ENCODE measurements around the gene C9orf85. TPM values are rescaled to one million over a fixed set of nuclear protein-coding genes. Genes with fewer than 3 reads are reported as not detected.

Gene C9orf85
- total and polyA plus RNA-seq, 2 of the 8 experiments (the other 6 are each of a cell fraction or from before 2014, with no cell fraction given): 6.3 to 14.5 TPM

DNA sequence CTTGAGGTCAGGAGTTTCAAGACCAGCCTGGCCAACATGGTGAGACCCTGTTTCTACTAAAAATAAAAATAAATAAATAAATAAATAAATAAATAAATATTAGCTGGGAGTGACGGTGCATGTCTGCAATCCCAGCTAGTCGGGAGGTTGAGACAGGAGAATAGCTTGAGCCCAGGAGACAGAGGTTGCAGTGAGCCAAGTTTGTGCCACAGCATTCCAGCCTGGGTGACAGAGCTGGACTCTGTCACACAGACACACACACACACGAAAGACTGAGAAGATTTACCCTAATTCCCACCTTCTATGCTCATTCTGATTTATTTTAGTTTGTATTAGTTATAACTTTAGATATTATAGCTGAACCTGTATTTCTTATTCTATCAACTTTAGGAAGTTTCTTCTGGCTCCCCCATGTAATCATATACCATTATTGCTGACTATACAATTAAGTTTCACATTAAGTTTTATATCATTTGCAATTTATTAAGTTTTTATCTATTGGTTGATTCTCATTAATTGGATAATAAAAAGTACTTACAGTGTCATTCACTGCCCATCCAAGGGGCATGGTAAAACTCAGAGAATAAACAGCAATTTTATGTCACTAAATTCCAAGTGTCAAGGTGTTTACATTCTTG, 21.3 kb upstream of the C9orf85 start:
- Histone ChIP-seq H4K20me1 (replicated peaks in 1 of 2; ENCODE audit: control insufficient read depth in 1 of 2, insufficient read depth in 2 of 2, low read length in 2 of 2) (peaks cover 11 to 13% of the 10 kb centered on the region in 2 experiments), H2BK12ac (ENCODE audit: low read depth, low read length) (no peak overlapping the region), H3K56ac (replicated peaks; ENCODE audit: insufficient read length, low read depth, low read length) (no peak overlapping the region), H3K4me1 (replicated peaks in 1 of 4; ENCODE audit: control insufficient read depth in 3 of 4, insufficient read depth in 4 of 4, low read length in 3 of 4) (peaks cover 0 to 2% (median 0%) of the 10 kb centered on the region in 4 experiments; a peak in 1 of 7 replicates), H2AFZ (ENCODE audit: low read length) (no peak overlapping the region), H3K9ac (replicated peaks in 1 of 4; ENCODE audit: extremely low read depth in 1 of 4, low read depth in 3 of 4, low read length in 3 of 4) (no peak overlapping the region), H4K91ac (replicated peaks; ENCODE audit: insufficient read length, low read length) (no peak overlapping the region), H3K23ac (ENCODE audit: insufficient read length) (no peak overlapping the region), H3K14ac (ENCODE audit: insufficient read length) (no peak overlapping the region), H2BK5ac (ENCODE audit: low read depth, low read length) (no peak overlapping the region), H3K23me2 (ENCODE audit: low read depth, low read length) (no peaks in the 10 kb centered on the region), H3K4me3 (ENCODE audit: extremely low read depth in 1 of 4, insufficient read depth in 2 of 4, low read depth in 3 of 4, low read length in 4 of 4) (no peak overlapping the region), H3K4ac (replicated peaks; ENCODE audit: insufficient read length, low read depth, low read length) (no peak overlapping the region), H3K79me2 (ENCODE audit: control insufficient read depth in 1 of 2, insufficient read depth in 2 of 2, low read length in 2 of 2) (peaks cover 29 to 99% of the 10 kb centered on the region in 2 experiments), H3K27me3 (replicated peaks in 1 of 4; ENCODE audit: control insufficient read depth in 3 of 4, extremely low read depth in 1 of 4, insufficient read depth in 3 of 4, low read length in 3 of 4) (no peaks in the 10 kb centered on the region), H3K36me3 (ENCODE audit: control insufficient read depth in 2 of 4, insufficient read depth in 4 of 4, low read length in 3 of 4) (no peaks in the 10 kb centered on the region), H3K79me1 (ENCODE audit: low read depth, low read length) (no peaks in the 10 kb centered on the region; the same call in 1 of the 2 replicates), H2AK5ac (ENCODE audit: low read depth, low read length) (no peak overlapping the region), H3K9me3 (ENCODE audit: insufficient read depth in 2 of 2, low read depth in 1 of 2, low read length in 1 of 2) (no peaks in the 10 kb centered on the region), H2BK20ac (ENCODE audit: low read length) (no peak overlapping the region), H2BK15ac (ENCODE audit: low read length) (no peak overlapping the region), H3K18ac (ENCODE audit: extremely low read depth, low read length) (no peak overlapping the region), H4K8ac (ENCODE audit: extremely low read depth, insufficient read depth, low read length) (no peak overlapping the region), H3K4me2 (ENCODE audit: insufficient read depth in 1 of 2, low read depth in 2 of 2, low read length in 2 of 2) (no peak overlapping the region), H2BK120ac (replicated peaks; ENCODE audit: low read depth, low read length) (no peak overlapping the region), H3K27ac (ENCODE audit: low read depth, low read length) (no peak overlapping the region), H4K5ac (ENCODE audit: insufficient read length, low read depth, low read length) (no peak overlapping the region)
- CTCF ChIA-PET (ENCODE audit: partially characterized antibody): no interaction called here
- no peak for TF ChIP-seq TCF12 (IDR thresholded peaks at IDR 0.05; ENCODE audit: low read depth, low read length)
- DNase-seq (ENCODE audit: low read depth in 1 of 2, low spot score in 2 of 2) (no peak), FAIRE-seq (no peak)
- WGBS, 2 experiments (ENCODE audit: extremely low coverage in 1 of 2, insufficient coverage in 1 of 2, insufficient read length in 1 of 2, insufficient replicate concordance in 2 of 2, low coverage in 1 of 2, low lambda C conversion rate in 2 of 2, missing lambda C conversion rate in 1 of 2): 83% methylated on average over 3 of the region's 3 CpGs; no CpG with 5 or more reads in 1 of the 2 experiments
- POLR2A ChIA-PET (ENCODE audit: partially characterized antibody): interaction anchor here (0.9 to 1.5 kb wide), 4 partner anchors 8 to 31 kb away, joined by 3 to 5 read pairs (median 4); partner anchors contain the start of genes ABHD17B and C9orf85
